Activated CD8-positive, alpha-beta memory T cell treated with anti-CD3 and anti-CD28 coated beads, Interleukin-2, amount 50 U/mL, for 1 hour (primary cell): Measurements from ENCODE around the gene FSTL4.

Experiments
- DNase-seq: peaks from one replicate; pipeline ENCODE4 v3.0.0-alpha.2; 2020; ENCODE audit errors: extremely low read depth

Gene FSTL4

DNA sequence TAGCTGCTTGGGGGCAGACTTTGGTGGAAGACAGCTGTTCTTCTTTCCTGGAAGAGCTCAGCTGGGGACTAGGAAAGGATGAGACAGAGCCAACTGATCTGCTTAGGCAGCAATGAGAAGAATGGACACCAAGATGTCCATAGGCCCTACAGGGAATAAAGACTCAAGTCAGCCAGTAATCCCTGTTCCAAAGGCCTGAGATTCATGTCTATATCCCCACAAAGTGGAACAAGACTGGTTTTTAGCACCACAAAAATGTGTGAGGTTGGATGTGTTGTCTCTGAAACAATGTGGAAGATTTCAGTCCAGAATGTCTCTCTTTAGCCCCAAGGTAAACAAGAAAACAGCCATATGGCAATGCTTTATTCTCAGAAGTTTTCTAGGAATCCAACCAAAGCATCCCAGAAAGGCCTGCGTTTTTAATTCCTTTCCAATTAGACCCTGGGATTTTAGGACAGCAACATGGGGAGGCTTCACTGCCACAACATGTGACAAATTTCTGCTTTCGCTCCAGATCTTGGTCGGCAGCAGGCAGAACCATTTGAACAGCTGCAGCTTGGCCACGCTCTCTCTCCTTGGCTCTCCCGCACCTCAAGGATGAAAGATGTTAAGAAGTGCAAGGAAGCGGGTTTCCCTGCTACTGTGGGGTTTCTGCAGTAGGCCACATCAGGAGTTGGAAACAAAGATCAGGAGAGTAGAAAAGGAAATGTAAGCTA is 245.1 kb downstream of the FSTL4 start:
- no peak for DNase-seq

DNA sequence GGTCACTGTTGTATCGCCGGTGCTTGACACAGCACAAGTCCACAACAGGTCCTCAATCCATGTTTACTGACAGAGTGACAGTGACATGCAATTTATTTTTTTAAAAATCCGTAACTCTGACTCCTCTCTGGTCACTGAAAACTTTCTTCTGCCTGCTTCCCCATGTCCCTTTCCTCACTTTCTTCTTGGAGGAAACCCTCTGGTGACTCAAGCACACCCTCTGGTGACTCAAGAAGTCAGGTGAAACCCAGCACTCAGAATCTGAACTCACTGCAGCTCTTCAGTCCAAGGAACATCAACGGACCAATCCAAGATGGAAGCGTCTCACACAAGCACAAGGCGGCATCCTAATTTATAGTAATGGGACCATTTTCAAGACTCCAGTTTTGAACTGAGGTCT is 245.9 kb downstream of the FSTL4 start:
- no peak for DNase-seq

DNA sequence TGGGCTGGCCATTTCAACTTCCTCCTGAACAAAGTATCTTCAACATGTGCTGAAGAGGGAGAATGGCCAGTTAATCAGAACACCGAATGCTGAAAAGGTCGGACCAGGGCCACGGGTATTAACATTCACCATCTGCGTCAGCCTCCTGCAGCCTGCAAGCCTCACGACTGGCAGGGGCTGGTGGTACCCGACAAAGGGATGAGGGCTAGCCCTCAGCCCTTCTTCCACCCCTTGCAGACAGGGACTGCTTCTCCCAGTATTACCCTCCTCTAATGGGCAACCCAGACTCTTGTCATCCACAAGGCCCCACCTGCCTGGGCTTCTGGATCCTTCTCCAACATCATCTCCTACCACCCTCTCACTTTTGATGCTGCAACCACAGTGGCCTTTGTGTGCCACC is 246.6 kb downstream of the FSTL4 start:
- no peak for DNase-seq

DNA sequence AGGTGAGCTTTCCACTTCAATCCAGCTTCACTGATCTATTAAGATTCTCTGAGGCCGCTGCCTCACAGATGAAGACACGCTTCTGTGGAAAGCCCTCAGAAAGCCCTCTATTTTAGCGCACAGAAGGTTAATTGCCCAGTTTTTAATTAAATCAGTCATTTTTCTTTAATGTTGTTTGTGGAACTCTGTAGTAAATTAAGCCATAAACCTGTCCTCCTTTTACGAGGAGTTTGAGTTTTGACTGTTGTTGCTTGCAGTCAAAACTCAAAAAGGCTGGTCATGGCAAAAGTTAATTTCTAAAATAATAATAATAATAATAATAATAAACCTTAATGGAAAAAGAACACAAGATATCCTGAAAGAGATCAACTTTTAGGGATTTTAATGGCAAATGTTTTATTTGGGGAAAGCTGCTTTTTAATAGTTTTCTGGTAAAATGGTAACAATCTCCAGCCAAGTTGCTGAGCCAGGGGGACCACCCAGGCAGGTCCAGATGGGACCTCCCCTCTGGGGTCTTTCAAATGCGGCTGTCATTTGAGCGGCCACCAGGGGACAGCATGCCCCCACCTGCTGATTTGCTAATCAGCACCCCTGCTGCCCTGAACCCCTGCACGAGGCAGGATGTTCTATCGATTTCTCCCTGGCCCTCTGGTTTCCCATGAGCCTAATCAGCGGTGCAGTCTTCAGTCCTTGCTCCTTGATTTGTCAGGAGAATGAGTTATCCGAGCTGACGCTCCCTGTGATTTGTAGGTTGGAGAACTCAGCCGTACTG is 247.2 kb downstream of the FSTL4 start:
- DNase-seq: no peak

DNA sequence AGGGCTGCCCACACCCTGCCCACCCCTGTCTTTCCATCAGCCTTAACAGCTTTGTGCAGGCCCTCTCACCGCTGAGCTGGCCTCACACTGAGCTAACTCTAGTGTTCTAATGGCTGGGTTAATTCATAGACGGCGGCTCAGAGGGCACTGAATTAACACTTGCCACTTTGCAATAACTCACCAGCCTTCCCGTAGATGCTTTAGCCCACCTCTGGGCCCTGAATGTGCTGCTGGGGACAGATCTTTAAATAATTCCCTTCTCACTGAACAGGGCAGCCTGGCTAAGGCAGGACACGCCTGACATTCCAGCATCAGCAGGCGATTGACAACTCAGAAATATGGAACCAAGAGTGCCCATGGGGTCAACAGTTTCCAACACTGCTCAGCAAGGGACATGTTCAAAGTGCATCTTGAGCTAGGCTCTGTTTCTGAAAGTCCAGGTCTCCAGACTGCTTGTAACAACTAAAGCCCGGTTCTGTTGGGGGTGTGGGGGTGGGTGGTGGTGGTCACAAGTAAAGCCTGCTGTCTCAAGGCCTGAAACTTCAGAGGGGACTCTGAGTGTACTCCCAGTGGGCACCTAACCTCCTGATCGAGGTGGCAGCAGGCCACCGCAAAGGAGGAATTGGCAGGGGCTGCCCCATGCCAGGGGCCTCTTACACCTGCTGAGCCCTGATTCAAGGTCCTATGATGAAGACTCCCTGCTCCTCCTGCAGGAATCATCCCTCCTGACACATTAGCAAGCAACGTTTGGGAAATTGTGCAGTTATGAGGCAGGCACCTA is 248.3 kb downstream of the FSTL4 start:
- DNase-seq: no peak

DNA sequence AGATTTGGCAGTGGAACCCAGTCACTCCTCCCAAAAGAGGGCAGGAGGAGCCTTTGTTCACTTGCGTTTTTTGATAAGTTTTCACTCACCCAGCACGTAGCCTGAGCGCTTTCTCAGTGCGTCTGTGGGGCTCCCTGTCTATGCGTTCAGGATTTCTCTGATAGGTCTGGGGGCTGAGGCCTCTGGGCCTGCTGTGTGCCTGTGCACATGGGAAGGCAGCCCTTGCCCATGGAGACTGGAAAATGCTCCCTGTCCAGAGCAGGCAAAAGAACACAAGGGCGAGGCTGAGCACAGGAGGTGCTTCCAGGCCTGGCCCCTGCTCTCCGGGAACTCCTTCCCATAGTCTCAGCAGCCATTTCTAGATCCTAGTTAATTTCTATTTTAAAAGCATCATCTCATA is 249.9 kb downstream of the FSTL4 start:
- DNase-seq: no peak

DNA sequence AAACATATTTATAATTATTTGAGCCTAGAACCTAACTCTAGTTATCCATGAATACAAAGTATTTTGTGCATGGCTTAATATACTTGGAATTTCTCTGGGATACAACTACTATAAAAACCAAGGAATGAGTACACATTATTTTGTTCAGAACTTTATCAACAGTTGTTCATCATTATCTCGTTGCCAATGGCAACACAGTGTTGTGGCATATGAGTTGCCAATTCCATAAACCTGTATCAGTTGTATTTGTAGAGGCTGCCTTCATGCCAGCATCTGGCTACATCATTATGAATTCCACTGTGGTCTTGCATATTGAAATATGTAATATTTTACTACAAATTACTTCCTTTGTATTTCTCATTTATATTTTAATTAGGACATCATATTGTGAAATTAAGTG is 250.4 kb downstream of the FSTL4 start:
- DNase-seq: no peak

DNA sequence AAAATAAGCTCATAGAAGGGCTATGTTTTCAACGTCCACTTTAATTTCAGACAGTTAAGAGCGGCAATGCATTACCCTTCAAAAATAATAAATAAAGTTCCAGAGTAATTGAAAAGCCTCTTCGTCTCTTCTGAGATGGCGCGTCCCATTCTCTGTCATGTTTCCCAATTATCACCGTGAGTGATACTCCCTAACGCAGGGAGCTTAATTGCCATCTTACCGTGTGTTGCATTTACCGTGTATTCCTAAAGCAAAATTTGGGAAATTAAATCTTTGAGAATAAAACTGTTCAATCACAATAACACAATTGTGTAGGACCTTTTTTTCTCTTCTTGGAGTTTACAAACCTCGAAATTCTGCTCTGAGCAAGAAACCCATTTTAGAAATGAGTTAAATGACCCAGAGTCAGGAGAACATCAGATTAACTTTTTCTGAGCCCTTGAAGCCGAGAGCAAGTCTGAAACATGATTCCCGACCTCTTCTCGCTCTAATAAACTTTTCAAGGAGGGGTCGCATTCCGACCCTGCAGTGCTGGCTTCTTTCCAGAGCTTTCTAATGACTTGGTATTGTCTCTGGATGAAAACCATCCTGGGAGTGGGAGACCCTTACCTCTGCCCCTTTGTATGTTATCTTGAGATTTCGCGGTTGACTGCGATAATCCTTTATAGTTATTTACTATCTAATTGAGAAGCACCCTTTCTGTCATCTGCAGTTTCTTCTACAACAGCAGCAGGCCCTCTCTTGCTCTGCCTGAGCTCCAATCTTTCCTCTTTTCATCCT is 251.5 kb downstream of the FSTL4 start:
- DNase-seq: no peak

DNA sequence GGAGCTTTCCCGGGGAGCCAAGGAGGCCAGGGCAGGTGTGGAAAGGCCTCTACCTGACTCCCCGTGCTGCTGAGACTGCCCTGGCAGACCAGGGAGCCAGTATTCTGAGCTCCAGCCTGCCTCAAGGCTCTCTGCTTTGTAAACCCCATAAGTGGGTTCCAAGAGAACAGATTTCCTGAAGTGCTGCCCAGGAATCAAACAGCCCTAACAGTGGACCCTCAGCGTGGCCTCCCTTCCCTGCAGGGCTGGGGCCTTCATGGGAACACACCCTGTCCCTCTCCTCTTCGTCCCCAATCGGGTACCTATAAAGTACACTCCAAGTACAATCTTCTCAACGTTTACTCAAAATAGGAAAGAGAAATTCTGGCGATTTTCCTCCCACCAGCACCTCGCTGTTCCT is 252.5 kb downstream of the FSTL4 start:
- no peak for DNase-seq

DNA sequence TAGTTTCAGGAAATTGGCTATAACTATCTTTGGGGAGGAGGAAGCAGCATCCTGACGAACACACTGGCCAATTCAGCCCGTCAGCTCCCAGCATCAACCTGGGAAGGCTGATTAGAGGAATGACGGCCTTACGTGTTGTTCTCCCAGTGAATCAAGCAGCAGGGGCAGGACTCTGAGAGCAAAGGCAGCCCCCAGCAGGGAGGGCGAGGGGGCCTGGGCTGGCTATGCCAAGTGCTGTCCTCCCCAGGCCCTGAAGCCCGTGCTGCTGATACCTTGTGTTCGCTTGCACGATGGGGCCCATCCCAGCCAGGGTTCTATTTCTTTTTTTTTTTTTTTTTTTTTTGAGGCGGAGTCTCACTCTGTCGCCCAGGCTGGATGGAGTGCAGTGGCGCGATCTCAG is 254.1 kb downstream of the FSTL4 start:
- DNase-seq: no peak

DNA sequence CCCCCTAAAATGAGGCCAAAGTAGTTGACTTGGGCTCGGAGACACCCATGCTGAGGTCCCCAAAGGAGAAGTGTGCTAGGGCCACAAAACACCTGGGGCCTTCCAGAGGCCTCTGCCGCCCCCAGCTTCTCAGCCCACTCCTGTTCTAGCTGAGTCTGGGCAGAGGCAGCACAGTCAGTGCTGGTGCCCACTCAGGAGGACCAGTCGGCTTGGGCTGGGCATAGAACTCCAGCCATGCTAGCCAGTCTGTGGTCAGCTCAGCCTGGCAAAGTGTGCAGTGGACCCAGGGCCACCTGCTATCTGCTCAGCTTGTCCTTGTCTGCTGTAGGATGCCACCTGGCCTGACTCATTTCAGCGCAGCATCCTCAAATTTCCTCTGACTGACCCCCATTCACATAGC is 254.6 kb downstream of the FSTL4 start:
- no peak for DNase-seq

DNA sequence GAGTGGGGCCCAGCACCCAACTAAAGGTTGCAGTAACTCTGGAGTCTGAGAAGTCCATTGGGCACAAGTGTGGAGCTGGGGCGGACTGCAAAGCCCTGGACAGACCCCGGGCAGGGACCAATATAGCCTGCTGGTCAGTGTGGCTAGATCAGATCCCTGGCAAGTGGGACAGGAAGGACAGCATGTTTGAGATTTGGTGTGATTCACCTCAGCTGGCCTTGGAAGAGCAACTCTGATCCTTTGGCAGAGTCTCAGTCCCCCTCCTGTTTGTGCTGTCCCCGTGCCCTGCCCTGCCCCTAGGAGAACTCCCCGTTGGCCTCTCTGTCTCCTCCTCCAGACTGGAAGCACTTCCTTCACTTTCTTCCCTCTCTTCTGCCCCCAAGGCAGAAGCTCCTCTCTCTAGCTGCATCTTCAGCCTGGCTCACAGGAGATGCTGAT is 255.3 kb downstream of the FSTL4 start:
- no peak for DNase-seq

DNA sequence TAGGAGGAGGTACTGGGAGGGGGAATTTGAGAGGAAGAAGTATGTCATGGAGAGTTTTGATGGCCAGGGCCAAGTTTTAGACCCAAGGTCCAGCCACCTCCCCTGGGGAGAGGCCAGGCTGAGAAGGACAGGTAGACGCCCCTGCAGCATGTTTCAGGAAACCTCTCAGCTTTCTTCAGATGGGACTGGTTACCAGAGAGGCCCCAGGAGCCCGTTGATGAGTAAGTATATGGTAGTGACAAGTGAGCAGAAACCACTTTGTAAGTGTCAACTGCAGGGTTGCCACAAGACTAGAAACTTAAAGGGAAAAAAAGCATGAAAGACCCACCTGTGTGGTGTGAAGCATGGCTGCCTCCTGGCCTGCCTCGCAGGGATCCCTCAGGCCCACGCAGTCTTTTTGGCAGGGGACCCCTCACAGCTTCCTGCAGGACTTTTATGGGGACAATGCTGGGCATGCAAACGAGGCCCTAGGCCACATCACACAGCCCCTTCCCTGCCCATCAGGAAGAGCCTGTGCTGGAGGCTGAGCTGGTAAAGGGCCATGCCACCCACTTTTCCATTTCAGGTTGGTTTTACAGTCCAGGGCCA is 255.9 kb downstream of the FSTL4 start:
- DNase-seq: no peak

DNA sequence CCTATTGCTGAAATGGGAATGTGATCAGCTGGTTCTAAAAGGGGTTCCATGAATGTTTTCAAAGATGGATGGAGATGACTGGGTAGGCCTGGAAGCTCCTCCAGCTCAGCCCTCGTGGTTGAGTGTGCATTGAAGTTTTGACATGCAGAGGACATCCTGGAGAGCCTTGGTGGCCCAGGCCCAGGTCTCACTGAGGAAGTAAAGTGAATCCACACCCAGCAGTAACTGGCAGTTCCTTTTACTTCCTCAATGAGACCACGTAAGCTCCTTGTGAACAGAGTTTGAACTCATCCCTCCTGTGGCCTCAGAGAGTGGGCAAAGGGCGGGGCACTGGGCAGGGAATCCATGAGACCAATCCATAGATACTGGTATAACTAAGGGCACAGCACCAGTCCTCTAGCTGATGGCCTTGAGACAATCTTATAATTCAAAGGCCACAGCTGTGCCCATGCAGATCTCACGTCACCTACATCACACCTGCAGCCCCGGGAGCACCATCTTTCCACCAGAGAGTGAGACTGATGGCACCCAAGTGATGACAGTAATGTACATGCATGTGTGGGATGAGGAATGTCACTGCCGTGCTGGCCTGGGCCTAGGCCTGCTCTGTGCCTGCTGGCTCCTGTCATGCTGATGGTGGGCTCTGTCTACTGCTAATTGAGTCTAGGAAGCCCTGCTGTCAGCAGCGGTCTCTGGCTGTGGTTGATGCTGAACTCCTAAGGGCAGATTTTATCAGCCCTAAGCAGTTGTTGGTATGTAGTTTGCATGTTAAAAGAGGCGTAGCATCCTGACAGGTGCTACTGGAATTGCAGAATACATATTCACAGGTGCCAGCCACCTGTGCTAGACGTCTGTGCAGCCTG is 257.8 kb downstream of the FSTL4 start:
- DNase-seq: no peak

DNA sequence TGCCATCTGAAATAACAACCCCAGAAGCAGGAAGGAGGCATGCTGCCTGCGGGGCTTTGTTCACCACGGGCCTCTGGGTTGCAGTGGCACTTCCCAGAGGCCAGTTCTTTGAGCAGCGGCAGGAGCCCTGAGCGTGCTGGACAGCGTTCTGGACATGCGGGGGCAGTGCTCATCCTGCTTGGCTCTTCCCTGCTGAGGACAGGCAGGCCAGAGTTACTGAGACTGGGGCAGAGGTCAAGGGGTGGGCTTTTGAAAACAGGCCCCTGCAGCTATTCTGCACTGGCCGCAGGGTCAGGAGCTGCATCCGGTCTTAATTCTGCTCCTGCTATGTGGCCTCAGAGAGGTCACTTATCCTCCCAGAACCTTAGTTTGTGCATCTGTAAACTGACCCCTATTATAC is 258.6 kb downstream of the FSTL4 start:
- no peak for DNase-seq

DNA sequence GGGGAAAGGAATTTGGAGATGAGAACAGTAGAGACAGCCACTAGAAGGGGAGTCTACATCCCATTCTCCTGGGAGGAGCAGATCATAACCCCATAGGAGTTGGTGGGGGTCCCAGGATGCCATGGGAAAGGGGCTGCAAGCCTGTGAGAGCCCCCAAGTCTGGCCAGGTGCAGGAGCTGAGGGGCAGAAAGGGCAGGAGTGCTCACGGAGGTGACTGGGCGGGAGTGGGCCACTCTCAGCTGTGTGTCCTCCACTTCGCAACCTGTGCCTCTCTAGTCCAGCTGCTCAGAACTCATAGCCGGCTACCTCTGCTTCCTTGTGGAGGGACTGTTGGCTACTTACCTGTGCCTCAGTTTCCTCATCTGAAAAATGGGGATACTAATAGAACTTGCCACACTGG is 263.9 kb downstream of the FSTL4 start:
- DNase-seq: no peak

DNA sequence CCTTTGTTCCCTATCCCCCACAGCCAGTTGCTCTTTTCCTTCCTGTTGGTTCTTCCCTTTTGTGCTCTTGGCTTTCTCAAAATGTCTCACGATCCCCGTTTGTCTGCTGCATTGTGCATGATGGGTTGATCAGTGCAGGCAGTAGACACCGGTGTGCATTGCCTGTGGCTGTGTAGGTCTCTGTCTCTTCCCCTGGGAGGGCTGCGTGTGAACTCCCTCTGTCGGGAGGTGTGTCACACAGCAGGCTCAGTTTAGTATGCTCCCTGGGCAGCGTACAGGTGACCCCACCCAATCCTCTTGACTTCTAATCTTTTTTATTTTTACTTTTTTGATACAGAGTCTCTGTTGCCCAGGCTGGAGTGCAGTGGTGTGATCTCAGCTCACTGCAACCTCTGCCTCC is 265.3 kb downstream of the FSTL4 start:
- DNase-seq: no peak

DNA sequence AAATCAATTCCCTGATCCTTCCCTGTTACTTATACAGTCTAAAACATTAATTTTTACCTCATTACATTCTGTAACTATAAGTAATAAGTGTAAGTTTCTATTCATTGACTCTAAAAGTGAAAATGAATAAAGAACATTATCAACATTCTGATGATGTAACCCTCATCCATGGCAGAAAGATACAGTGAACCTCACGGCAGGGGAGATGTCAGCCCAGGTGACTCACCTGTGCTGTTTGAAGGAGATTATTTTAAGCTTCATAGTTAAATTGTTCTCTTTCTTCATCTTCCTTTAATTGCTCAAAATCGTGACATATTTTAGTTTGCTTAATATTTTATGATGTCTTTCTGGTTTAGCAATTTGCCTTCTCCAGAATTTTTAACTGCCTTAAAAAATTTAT is 268.1 kb downstream of the FSTL4 start:
- DNase-seq: no peak

DNA sequence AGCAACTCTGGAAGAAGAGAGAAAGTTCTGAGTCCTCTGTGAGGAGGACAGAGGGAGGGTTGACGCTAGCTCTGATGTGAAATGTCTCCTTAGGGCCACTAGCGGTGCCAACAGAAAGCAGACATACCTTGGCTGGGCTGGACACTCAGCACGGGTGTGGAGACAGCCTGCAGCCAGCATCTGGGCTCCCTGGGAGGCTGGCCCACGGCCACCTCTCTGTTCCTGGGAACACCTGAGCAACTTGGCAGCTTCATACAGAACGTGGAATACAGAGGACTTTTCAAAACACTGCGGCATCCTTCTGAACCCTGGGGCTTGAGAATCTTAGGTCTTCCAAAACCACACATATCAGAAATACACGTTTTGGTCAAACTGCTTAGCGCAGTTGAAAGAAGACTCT is 269.1 kb downstream of the FSTL4 start:
- no peak for DNase-seq

DNA sequence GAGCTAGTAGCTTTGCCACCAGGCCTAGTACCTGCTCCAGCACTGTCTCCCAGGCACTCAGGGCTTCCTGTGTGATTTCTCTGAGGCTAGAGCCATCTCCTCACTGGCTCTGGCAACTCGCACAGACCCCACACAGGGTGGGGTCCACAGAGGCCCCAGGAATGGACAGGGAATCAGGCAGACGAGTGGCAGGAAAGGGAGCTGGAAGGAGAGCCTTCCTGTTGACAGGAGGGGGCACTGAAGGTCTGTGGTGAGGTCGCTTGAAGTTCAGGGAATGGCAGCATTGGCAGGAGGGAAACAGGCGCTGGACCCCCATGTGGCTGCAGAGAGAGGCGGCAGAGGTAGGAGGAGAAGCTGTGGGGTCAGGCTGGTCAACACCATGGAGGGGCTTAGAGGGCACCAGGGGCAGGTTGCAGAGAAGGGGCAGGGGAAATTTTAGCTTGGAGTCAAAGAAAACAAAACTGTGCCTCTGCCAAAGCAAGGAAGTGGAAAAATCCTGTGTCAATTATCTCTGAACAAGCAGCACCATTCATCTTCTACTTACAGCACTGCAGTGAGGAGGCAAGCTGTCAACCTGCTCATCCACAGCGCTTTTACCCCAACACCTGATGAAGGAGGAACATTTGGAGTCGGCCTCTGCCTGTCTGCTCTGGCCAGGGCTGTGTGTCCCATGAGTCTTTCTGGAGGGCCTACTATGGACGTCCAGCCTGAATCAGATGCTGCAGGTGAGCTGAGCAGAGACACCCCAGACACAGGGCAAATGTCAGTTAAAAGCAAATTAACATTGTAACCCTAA is 270.2 kb downstream of the FSTL4 start:
- no peak for DNase-seq
